NOMO-1 treated with DMSO at 0.1 percent for 48 hours (cell line): Measurements from ENCODE around the gene FRRS1.

Experiments
- DNase-seq: peaks from one replicate; lab custom pipeline; 2025; ENCODE audit not compliant: unreplicated experiment; lab: John Stamatoyannopoulos, UW

Gene FRRS1

DNA sequence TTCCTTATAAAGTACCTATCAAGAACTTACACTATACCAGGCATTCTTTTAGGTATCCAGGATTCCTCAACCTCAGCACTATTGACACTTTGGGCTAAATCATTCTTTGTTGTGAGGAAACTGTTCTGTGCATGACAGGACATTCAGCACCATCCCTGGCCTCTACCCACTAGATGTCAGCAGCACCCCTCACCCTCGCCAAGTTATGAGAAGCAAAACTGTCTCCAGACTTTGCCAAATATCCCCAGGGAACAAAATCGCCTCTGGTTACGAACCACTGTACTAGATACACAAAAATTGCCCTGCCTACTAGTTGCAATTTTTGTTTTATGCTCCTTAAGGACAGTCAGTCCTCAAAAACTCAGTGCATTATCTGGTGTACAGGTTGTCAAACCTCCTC, 84.9 kb downstream of the FRRS1 start:
- DNase-seq: no peak

DNA sequence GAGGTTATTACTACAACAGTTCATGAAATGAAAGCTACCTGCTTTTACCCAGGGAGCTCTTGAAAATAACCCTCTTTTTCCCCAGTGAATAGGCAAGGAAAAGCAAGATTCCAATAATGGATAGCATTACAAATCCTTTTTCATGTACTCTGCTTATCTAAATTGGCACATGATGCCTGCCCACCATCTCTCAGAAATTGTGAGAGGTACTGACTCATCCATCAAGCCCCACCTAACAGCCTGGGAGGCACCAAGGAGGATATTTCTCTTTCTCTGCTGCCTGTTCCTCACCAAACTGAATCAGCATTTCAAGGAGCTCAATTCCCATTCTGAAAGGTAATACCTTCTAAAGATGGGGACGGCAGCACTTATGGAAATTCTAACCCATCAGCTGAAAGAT, 86.2 kb downstream of the FRRS1 start:
- no peak for DNase-seq

DNA sequence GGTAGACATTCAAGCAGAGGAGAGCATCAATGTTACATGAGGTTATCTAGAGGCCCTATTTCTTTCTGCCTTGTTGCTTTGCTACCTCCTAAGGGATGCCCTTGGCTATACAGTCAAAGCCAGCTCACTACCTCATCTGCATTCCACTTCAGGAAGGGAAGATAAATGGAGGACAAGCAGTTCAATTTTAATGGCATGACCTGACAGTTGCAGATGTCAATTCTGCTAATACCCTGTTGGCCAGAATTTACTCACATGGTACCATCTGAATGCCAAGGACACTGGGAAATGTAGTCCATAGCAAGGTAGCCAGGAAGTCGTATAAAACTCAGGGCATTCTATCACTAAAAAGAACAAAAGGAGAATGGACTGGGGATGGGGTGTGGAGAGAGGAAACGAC, 89.0 kb downstream of the FRRS1 start:
- DNase-seq: no peak

DNA sequence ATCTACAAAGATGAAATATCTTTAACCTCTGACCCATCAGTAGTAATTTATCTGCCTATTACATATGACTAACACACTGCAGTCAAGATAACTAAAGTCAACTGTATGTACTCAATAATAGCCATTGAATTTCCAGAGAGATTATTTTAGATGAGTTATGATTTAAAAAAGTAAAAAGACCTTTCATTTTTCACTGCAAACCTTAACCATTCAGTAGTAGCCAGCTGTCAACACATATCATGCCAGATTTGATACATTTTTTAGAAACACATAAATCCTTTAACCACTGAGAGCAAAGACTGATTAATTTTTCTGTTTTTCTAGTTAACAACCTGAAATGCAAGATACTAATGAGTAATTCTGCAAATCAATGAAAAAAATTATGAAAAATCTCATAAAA, 89.6 kb downstream of the FRRS1 start:
- DNase-seq: no peak

DNA sequence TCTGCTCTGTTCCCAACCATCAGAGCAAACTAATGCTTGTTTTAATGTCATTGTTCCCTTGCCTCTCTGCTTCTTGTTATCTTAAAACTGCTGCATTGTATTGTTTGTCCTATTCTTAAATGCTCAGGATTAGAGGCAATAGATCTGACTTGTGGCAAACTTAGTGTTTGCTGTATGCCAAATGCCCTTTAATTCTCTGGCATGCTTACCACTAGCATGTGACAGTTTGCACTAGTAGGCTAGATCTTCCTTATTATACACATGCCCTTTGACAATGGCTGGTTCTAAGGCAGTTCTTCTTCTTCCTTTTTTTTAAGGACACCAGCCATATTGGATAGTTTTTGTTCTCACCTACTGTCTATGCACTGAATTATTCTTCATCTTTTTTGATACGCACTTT, 90.4 kb downstream of the FRRS1 start:
- DNase-seq: no peak

DNA sequence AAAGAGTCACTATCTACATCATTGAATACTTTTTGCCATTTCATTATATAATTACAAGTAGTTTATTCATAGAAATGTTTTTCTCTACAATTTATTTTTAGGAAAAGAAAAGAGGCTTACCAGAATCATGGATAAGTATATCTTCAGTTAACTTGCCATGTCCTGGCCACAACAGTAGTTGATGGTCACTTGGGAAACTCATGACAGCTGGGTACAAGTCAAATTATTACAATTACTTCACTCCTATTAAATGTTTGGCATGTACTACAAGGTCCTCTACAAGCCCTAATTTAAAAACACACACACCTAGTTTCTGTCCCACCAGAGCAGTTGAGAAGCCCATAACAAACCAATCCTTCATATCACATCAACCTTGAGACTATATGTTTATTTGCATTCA, 91.1 kb downstream of the FRRS1 start:
- DNase-seq: no peak

DNA sequence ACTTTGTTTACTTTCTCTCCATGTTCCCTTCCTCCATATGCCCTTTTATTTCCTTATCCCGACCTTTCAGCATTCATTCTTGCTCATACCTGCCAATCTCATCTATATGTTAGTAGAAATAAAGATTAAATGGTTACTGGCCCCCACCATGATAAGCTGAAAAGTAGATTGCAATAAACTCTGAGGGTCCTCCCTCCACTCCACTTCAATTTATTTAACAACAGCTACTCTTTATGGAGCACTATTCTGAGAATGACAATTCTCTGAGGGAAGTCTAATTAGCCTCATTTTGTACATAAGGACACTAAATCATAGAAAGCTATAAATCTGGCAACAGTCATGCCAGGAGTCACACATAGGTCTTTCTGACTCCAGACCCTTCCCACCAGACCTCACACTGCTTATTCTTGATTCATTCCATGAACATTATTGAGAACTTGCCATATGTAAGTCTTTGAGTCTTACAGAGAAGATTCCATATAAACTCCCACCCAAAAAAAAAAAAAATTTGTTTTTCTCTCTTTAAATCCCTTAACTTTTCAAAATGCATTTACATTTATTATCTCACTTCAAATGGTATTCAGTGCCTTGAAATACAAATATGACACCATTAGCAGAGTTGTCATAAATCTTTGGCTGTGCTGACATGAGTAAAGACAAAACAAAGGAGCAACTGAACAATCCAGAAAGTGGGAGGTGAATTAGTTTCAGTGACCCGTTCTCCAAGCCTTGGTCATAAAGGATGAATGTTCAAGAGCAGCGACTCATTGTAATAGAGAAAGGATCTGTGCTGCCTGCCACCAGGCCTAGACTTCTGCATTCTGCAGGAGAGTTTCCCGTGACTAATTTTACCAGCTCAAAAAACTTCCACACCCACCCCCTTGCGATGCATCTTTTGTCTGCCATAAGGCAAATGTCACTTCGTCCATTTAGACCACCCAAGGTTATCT, 92.0 kb downstream of the FRRS1 start:
- DNase-seq: no peak

DNA sequence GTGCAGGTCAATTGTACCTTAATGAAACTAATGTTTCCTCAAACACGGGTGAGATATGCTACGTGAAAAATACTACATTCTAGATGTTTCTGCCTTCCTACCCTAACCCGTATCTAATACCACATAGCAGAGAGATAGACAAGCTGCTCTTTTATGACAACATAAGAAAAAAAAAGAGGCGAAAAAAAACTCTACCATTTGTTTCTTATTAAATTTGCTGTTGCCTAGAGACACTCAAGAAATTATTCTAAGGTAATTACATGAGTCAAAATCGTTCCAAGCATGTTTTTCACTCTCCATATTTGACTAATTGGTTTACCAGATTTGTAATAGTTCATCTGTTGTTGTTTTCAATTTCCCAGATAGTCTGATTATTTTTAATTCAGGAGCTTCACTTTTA, 93.1 kb downstream of the FRRS1 start:
- no peak for DNase-seq

DNA sequence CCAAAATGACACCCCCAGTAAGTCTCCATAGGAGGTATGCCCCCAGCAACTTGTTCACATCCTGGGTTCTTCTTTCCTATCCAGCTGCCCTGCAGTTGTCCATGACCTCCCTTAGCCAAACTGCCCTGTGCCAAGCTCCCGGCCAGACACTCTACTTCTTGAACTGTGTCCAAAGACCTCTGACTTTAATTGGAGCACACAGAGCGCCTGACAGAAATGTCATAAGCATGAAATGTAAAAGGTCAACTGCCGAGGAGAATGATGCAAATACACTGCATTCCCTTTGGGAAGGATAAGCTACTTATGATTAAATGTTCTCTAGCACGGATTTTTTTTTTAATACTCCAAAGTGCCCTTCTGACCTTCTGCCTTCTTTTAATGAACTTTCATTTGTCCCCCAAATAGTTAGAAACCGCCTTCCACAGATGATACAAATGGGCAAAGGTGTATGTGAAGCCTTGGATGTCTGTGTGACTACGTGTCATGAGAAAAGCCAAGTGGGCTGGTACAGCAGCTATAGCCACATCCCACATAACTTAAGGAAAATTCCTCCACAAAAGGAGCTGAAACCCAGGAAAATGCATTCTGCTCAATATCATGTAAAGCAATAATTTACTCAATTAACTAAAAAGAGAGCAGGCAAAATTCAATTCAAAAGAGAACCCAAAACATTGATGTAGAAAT, 93.8 kb downstream of the FRRS1 start:
- no peak for DNase-seq

DNA sequence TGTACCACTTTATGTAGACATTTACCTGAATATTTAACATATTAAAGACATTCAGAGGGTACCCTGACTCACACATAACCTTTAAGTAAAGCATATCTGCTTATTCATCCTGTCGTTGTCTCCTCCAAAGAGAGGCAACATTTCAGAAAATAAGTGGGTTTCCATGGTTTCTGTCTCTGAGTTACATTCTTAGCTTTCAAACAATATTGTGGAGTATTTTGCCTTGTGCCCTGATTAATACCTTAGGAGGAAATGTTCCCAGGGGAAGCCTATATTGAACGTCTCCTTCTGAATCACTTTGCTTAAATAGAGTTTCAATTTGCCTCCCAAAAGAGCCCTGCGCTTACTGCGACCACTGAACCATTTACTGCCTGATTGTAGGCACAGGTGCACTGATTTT, 94.4 kb downstream of the FRRS1 start:
- DNase-seq: no peak

DNA sequence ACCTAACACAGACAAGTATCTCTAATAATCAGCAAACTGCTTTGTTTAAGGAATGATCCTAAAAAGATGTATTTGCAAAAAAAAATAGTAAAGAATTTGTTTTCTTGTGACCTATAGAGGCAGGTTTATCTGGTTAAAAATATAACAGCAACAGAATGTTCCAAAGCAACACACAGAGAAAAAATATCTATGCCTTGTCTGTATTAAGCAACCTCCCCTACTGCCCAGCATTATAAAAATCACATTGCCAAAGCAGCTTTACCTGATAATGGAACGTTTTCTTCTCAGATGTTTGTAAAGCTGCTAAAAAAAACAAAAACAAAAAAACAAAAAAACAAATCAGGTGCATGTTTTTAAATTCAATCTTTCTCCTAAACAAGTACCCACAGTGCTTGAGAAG, 95.9 kb downstream of the FRRS1 start:
- DNase-seq: no peak

DNA sequence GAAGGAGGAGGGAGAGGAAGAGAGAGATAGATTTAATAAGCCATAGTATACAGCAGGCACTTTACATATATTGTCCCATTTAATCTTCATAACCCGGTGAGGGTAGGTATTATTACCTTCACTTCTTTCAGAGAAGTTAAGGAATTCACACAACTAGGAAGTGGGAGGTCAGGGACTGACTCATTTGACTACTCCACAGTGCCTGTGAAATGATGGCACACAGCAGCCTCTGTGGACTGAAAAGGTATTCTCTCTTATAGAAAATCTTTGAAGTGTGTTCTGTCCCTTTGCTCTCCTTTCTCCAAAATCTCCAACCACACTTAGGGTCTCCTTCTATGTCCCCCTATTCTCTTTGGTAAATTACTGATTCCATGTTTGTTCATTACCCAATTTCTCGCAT, 96.6 kb downstream of the FRRS1 start:
- no peak for DNase-seq

DNA sequence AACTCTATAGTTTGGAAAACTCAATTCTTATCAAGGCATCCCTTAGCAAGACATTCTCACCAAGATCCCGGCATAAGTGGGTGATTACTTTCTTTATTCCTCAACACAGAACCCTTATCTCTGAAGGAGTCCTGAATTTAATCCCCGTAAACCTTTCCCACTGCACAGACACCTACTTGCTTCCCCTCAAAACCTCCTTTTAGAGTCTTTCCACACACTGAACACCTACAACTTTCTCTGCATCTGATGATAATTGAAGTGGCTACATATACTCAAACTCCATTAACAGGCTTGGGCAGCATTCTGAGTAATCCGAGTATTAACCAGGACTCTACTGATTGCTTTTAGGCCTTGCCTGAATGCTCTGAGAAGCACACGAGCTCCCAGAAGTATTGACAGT, 97.1 kb downstream of the FRRS1 start:
- no peak for DNase-seq

DNA sequence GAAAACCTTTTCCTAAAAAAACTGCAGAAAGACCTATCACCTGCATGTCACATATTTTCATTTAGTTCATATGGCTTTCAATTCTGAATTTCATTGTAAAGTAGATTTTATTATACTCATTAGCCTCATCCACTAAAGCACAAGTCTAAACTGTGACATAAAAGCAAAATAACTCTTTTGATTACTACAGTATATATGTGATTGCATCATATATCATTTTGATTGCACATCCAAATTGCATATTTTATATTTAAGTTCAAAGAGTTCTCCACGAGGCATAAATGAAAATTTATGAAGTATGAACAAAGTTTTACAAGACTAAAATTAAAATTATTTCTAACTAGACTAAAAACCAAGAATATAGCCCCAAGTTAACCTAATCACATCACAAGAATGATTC, 101.2 kb downstream of the FRRS1 start:
- DNase-seq: no peak

DNA sequence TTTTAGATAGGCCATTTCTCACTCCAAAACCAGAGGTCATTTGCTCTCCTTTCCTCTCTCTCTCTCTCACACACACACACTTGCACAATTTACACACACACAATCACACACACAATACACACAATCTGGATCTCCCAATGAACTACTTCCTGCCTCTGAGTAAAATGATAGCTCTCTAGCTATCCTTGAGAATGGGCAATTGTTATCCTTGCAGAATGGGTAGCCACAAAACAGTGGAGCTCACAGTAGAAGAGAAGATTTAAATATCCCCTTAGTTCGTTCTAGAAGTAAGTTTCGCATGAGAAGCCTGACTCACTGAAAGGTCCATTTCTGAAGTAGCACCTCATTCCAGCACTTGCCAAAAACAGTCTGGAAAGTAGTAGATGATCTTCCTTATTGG, 102.9 kb downstream of the FRRS1 start:
- DNase-seq: no peak

DNA sequence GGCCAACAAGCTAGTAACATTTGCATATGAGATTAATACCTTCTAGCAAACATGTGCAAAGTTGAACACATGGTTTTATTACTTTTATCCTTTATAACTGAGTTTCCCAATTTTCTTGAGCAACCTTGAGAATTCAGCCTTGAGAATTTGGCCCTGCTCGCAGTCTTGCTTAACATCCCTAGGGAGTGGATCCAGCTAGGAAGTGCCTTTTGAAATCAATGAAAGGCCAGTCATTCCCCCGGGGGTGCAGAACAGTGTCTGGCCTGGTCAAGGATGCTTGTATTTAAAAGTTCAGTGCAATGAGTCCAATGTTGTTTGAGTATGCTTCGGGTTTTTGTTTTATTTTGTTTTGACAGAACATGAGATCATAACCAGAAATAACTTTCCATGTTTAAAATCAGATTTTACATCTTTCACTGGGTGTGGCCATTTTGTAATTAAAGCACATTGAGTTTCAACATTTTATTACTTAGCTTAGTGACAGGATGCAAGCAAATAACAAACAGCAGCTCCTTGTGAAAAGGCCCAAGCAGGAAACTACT, 103.8 kb downstream of the FRRS1 start:
- no peak for DNase-seq

DNA sequence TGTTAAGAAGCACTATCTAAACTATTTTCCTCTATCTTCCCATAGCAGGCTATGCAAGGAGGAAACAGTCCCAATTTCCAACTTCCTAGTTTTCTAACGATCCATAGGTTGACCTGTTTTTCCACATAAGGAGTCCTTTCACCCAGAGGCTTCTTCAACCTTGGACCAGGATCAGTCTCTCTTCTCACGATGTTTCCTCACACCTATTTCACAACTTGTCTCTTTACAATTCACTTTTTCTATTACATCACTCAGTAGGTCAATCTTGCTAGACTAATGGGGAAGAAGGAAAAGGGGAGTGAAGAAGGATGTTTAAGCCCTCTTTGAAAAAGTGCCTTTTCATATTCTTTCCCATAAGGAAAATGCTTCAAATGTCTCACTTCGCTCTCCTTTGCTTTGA, 104.7 kb downstream of the FRRS1 start:
- no peak for DNase-seq

DNA sequence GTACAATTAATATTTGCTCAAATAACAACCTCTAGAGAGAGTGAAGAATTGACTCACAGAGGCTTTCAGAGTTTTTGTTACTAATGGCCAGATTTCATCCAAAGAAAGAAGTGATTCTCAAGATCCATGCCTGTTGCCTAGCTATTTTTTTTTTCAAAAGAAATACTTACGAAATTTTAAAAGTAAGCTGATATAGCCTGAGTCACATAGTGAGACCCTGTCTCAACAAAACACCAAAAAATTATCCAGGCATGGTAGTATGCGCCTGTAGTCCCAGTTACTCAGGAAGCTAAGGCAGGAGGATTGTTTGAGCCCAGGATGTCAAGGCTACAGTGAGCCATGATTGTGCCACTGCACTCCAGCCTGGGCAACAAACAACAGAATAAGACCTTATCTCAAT, 105.9 kb downstream of the FRRS1 start:
- no peak for DNase-seq

DNA sequence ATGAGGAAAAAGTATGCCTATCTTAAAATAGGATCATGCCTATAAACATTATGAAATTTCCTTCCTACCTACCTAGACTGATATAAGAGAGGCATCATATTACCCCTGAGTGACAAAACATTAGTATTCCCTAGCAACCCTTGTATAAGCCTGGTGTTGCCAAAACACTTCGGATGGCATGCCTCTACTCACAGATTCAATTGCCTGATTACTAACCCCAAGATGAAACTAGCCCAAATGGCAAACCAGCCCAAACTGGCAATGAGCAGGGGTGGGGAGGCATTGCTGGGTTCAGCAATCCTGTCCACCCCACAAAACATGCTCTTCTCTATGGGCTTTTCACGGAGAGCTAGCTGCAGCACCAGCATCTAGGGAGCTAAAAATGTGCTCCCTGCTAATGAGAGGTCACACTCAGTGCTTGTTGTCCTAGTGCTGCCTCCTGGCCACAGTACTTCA, 106.7 kb downstream of the FRRS1 start:
- DNase-seq: no peak
